Measurements from ENCODE around the gene ZNG1C.
"Not testable (repeated sequence)": the region's sequence is repeated elsewhere in the genome, so short reads cannot be mapped to it uniquely, and the experiment has no call there.

ZNG1C gene

GRCh38 chr9:68336639-68337339 is 95.0 kb downstream of the ZNG1C start:
- not testable (repeated sequence) for H3K4me3 ChIP-seq (replicated peaks; ENCODE audit: low read depth, low read length)
- DNase-seq (ENCODE audit: low read depth) = peak; percentile 0

GRCh38 chr9:68338000-68338399 is 96.2 kb downstream of the ZNG1C start:
- DNase-seq (ENCODE audit: low read depth); H3K4me3 ChIP-seq (replicated peaks; ENCODE audit: low read depth, low read length): not testable (repeated sequence)

- not testable (repeated sequence) for H3K4me3 ChIP-seq (replicated peaks; ENCODE audit: low read depth, low read length)
Measured at GRCh38 chr9:68342265-68343025, 100.7 kb downstream of the ZNG1C start.

GRCh38 chr9:68343242-68343641 is 101.5 kb downstream of the ZNG1C start:
- not testable (repeated sequence) for DNase-seq (ENCODE audit: low read depth)

More at GRCh38 chr9:68342265-68343025, 100.7 kb downstream of the ZNG1C start:
- DNase-seq (ENCODE audit: low read depth) = not testable (repeated sequence)

GRCh38 chr9:68343992-68344391 is 102.2 kb downstream of the ZNG1C start:
- DNase-seq (ENCODE audit: low read depth) = not testable (repeated sequence)

More at GRCh38 chr9:68343242-68343641, 101.5 kb downstream of the ZNG1C start:
- not testable (repeated sequence) for H3K4me3 ChIP-seq (replicated peaks; ENCODE audit: low read depth, low read length)

More at GRCh38 chr9:68343992-68344391, 102.2 kb downstream of the ZNG1C start:
- not testable (repeated sequence) for H3K4me3 ChIP-seq (replicated peaks; ENCODE audit: low read depth, low read length)

All from fibroblast of pulmonary artery (primary cell).